ENCODE data around the gene TCF20.

TCF20 gene

GRCh38 chr22:42300259-42301076, 30.0 kb upstream of the TCF20 start:
- peak in 1 of 2 donors; percentile 22 for DNase-seq (ENCODE audit: low read depth in 2 of 2)

DNA sequence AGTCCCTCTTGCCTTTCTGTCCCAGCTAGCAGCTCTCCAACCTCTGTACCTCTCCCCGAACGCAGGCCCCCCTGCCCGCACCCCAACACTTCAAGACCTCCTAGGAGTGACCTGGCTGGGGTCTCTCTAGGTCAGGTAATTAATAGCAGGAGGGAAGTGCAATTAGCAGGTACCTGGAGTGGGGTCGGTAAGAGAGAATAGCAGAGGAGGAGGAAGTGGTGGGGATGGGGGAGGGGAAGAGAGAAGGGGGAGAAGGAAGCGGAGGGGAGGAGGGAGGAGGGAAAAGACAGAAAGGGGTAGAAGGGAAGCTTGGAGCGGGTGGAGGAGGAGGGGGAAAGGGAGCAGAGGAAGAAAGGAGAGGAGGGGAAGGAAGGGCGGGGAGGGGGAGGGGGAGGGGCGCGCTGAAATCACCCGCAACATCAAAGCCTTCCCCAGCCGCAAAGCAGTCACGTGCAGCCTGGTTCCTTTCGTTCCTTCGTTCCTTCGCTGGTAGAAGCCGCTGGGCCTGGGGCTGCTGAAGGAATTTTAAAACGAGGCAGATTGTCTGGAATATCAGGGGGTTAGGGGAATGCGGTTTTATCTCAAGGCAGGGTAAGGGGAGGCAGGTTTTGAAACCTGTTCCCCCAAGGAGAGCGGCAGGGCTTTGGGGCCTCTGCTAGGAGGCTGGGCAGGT, 29.3 kb upstream of the TCF20 start:
- DNase-seq (ENCODE audit: low read depth in 2 of 2): no peak

GRCh38 chr22:42298746-42299145, 28.3 kb upstream of the TCF20 start:
- DNase-seq (ENCODE audit: low read depth in 2 of 2): no peak

- no peak for DNase-seq (ENCODE audit: low read depth in 2 of 2)
These were observed 27.3 kb upstream of the TCF20 start for GRCh38 chr22:42297778-42298177.

- no peak for DNase-seq (ENCODE audit: low read depth in 2 of 2)
These were observed 26.4 kb upstream of the TCF20 start for GRCh38 chr22:42296883-42297282.

GRCh38 chr22:42296381-42296853, 26.0 kb upstream of the TCF20 start:
- DNase-seq (ENCODE audit: low read depth in 2 of 2): no peak

GRCh38 chr22:42294034-42294985, 23.9 kb upstream of the TCF20 start:
- no peak for DNase-seq (ENCODE audit: low read depth in 2 of 2)

DNA sequence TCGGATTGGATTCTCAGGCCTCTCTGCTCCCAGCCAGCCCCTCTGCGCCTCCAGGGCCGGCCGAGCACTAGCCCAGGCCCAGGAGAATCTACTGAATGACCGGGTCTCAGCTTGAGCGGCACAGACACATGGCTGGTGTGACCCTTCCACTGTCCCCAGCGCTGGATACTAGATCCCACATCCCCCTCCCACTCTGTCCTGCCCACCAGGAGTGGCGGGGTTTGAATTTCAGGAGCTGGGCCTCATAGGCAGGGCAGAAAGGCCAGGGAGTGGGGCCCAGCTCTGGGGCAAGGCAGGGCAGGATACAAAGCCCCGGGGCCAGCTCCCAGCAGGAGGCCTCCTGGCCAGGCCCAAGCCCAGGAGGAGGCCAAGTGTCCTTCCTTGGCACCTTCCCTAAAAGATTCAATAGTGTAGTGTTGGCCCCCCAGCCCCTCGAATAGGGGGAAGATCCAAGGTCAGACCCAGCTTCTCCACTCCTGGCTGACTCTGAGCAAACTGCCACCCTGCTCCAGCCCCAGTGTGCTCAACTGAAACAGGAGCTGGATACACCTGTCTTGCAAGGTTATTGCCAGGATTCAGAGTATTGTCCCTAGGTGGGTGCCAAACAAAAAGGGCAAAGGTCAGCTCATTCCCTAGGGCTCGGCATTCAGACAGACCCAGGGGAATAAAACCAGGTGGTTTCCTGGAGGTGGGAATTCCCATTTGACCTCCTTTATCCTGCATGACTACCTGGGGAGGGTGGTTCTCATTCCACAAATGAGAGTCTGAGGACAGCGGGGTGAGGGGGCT, 22.5 kb upstream of the TCF20 start:
- no peak for DNase-seq (ENCODE audit: low read depth in 2 of 2)

DNA sequence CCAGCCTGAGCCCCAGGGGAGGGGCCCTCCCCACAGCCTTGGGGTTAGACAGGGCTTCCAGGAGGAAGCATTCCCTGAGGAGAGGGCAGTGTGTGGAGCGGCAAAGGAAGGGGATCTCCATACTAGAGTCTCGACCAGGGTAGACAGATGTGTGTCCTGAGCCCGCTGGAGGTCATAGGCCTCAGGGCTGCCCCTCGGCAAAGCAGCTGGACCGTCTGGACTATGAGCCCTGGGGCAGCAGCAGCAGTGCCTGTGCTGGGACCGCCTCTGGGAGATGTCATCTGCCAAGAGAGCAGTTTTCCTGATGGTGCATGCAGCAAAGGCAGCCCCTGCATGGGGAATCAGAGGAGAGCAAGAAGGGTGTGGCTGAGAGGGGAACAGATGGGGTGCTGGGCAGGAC, 20.8 kb upstream of the TCF20 start:
- no peak for DNase-seq (ENCODE audit: low read depth in 2 of 2)

GRCh38 chr22:42289671-42290541, 19.5 kb upstream of the TCF20 start:
- DNase-seq (ENCODE audit: low read depth in 2 of 2): no peak

GRCh38 chr22:42288791-42289190, 18.3 kb upstream of the TCF20 start:
- DNase-seq (ENCODE audit: low read depth in 2 of 2): no peak

GRCh38 chr22:42287174-42287890, 16.9 kb upstream of the TCF20 start:
- DNase-seq (ENCODE audit: low read depth in 2 of 2): no peak

DNA sequence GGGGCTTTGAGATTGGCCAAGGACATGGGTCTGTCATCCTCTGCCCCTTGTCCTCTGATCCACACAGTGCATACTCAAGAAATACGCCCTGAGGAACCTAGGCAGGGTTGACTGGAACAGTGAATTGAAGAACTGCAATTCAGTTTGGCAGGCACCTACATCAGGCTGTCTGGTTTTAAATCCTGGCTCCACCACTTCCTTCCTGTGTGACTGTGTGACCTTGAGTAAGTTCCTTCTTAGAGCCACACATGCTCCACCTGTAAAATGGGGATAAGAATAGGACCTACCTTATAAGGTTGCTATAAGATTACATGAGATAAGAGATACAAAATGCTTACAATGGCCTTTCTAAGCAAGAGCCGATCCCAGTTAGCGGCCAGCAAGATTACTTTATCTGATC, 15.8 kb upstream of the TCF20 start:
- no peak for DNase-seq (ENCODE audit: low read depth in 2 of 2)

DNA sequence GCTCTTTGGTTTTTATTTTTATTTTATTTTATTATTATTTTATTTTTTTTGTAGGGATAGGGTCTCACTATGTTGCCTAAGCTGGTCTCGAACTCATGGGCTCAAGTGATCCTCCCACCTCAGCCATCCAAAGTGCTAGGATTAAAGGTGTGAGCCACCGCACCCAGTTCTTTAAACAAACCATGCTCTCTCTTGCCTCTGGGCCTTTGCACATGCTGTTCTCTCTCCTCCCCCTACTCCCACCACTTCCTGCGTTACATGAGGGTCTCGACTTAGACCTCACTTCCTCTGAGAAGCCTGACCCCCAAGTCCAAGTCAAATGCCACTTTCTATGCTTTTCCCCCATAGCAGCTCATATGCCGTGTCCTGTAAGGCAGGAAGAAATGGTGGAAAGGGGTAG, 15.2 kb upstream of the TCF20 start:
- no peak for DNase-seq (ENCODE audit: low read depth in 2 of 2)

DNA sequence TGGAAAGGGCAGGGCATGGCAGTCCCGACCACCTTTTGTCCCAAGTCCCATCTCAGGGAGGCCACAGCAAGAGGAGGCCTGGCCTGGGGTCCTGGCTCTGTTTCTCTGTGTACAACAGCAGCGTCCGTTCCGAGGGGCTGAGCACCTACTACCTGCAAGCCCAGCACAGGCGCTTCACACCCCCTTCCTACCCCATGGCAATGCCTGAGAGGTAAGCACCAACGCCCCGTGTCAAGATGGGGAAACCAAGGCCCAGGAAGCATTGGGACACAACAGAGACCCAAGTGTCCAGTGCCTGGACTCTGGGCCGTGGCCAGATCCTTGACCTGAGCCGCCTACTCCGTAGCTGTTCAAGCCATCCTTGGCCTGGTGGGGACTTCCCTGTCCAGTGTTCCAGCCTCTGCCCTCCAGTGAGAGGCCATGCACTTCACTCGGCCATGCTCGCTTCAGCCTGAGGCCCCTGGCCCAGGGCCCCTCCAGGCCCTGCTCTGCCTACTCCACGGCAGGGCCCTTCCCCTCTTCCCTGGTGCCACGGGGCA, 14.3 kb upstream of the TCF20 start:
- no peak for DNase-seq (ENCODE audit: low read depth in 2 of 2)

DNA sequence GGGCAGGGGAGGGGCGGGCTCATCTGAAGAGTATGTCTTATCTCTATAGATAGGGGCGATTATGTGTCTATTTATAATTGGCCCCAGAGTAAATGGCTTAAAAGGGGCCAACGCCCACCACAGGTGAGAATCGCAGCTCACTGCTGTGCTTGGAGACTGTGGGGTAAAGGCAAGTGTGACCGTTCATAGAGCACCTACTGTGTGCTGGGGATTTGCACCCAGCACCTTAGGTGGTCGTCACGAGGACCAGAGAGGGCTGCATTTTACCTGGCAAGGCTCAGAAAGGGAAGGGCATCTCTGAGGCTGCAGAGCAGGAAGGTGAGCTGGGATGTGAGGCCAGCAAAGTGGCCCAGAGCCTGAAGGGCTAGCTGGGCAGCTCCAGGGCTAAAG, 13.7 kb upstream of the TCF20 start:
- DNase-seq (ENCODE audit: low read depth in 2 of 2): no peak

GRCh38 chr22:42283278-42284201, 13.1 kb upstream of the TCF20 start:
- DNase-seq (ENCODE audit: low read depth in 2 of 2): no peak

- no peak for DNase-seq (ENCODE audit: low read depth in 2 of 2)
These were observed 12.5 kb upstream of the TCF20 start for GRCh38 chr22:42282943-42283277.

All from stimulated activated CD8-positive, alpha-beta memory T cell treated with anti-CD3 and anti-CD28 coated beads, Interleukin-15, amount 100 ng/mL, for 48 hours (primary cell).